ENCODE data around the gene SLC48A1. TPM values are rescaled to one million over a fixed set of nuclear protein-coding genes. Genes with fewer than 3 reads are reported as not detected.

The SLC48A1 gene
- total RNA-seq, 2 experiments from 2014 or later, result 7.0 to 8.1 TPM

- no peak for ATAC-seq
- POLR2A ChIA-PET, result no interaction called here
- H3K4me3 Mint-ChIP-seq, result no peak overlapping the region
- no peak for DNase-seq
- CTCF ChIA-PET, result interaction anchor here (3.0 kb wide), 1 partner anchor 9 kb away, joined by 15 read pairs; no protein-coding TSS in a partner anchor
- H3K36me3 Mint-ChIP-seq (ENCODE audit: low read depth), result no peaks in the 10 kb centered on the region
- H3K9me3 Mint-ChIP-seq (ENCODE audit: insufficient read depth), result no peaks in the 10 kb centered on the region
- H3K27ac Mint-ChIP-seq, result no peak overlapping the region
- peaks cover 7% of the 10 kb centered on the region for H3K27me3 Mint-ChIP-seq (ENCODE audit: low read depth)
- H3K4me1 Mint-ChIP-seq (ENCODE audit: low read depth), result peaks cover 15% of the 10 kb centered on the region
Observed at GRCh38 chr12:47750916-47751470, 22.0 kb upstream of the SLC48A1 start.

GRCh38 chr12:47751561-47751960 lies 21.5 kb upstream of the SLC48A1 start:
- POLR2A ChIA-PET, result no interaction called here
- H3K9me3 Mint-ChIP-seq (ENCODE audit: insufficient read depth), result no peaks in the 10 kb centered on the region
- H3K4me1 Mint-ChIP-seq (ENCODE audit: low read depth), result peaks cover 20% of the 10 kb centered on the region
- DNase-seq (no peak), ATAC-seq (no peak)
- no peaks in the 10 kb centered on the region for H3K36me3 Mint-ChIP-seq (ENCODE audit: low read depth)
- no peak overlapping the region for H3K27ac Mint-ChIP-seq
- no peak overlapping the region for H3K4me3 Mint-ChIP-seq
- CTCF ChIA-PET, result interaction anchor here (1.1 to 9.2 kb wide), 3 partner anchors 10 to 87 kb away, joined by 3 to 189 read pairs (median 15); partner anchors contain the start of gene SLC48A1
- H3K27me3 Mint-ChIP-seq (ENCODE audit: low read depth), result peaks cover 7% of the 10 kb centered on the region

GRCh38 chr12:47752121-47752520 lies 20.9 kb upstream of the SLC48A1 start:
- peaks cover 24% of the 10 kb centered on the region for H3K4me1 Mint-ChIP-seq (ENCODE audit: low read depth)
- H3K27me3 Mint-ChIP-seq (ENCODE audit: low read depth), result peaks cover 6% of the 10 kb centered on the region
- DNase-seq, result no peak
- no peak overlapping the region for H3K4me3 Mint-ChIP-seq
- peak overlapping the region; percentile 4 for H3K27ac Mint-ChIP-seq
- H3K36me3 Mint-ChIP-seq (ENCODE audit: low read depth), result no peaks in the 10 kb centered on the region
- ChIA-PET CTCF (interaction anchor here (1.1 to 9.2 kb wide), 3 partner anchors 10 to 87 kb away, joined by 3 to 189 read pairs (median 15); partner anchors contain the start of gene SLC48A1), POLR2A (no interaction called here)
- no peaks in the 10 kb centered on the region for H3K9me3 Mint-ChIP-seq (ENCODE audit: insufficient read depth)
- no peak for ATAC-seq

- Mint-ChIP-seq H3K9me3 (ENCODE audit: insufficient read depth) (no peaks in the 10 kb centered on the region), H3K4me1 (ENCODE audit: low read depth) (peaks cover 28% of the 10 kb centered on the region), H3K27me3 (ENCODE audit: low read depth) (peaks cover 6% of the 10 kb centered on the region), H3K36me3 (ENCODE audit: low read depth) (no peaks in the 10 kb centered on the region), H3K27ac (no peak overlapping the region), H3K4me3 (no peak overlapping the region)
- POLR2A ChIA-PET, result no interaction called here
- ATAC-seq (no peak), DNase-seq (no peak)
- CTCF ChIA-PET, result interaction anchor here (1.1 to 11.4 kb wide), 4 partner anchors 9 to 86 kb away, joined by 3 to 271 read pairs (median 102); partner anchors contain the start of gene SLC48A1
Observed at GRCh38 chr12:47752552-47752951, 20.5 kb upstream of the SLC48A1 start.

- ChIA-PET POLR2A (no interaction called here), CTCF (interaction anchor here (1.9 to 11.4 kb wide), 5 partner anchors 10 to 84 kb away, joined by 5 to 271 read pairs (median 17); partner anchors contain the start of gene SLC48A1)
- Mint-ChIP-seq H3K27ac (no peak overlapping the region), H3K4me3 (no peak overlapping the region), H3K9me3 (ENCODE audit: insufficient read depth) (no peaks in the 10 kb centered on the region), H3K27me3 (ENCODE audit: low read depth) (peaks cover 8% of the 10 kb centered on the region), H3K4me1 (ENCODE audit: low read depth) (peaks cover 28% of the 10 kb centered on the region), H3K36me3 (ENCODE audit: low read depth) (no peaks in the 10 kb centered on the region)
- no peak for DNase-seq
- ATAC-seq, result no peak
Observed at GRCh38 chr12:47753021-47754001, 19.7 kb upstream of the SLC48A1 start.

GRCh38 chr12:47754126-47754525 lies 18.9 kb upstream of the SLC48A1 start:
- H3K9me3 Mint-ChIP-seq (ENCODE audit: insufficient read depth), result no peaks in the 10 kb centered on the region
- no peak for ATAC-seq
- ChIA-PET CTCF (interaction anchor here (0.9 to 11.4 kb wide), 9 partner anchors 9 to 103 kb away, joined by 3 to 271 read pairs (median 11); partner anchors contain the start of genes RPAP3 and SLC48A1), POLR2A (interaction anchor here (0.6 to 2.0 kb wide), 2 partner anchors 22 to 65 kb away, joined by 3 to 5 read pairs; partner anchors contain the start of gene HDAC7)
- H3K4me1 Mint-ChIP-seq (ENCODE audit: low read depth), result peaks cover 30% of the 10 kb centered on the region
- no peak overlapping the region for H3K27ac Mint-ChIP-seq
- DNase-seq, result no peak
- peaks cover 4% of the 10 kb centered on the region for H3K27me3 Mint-ChIP-seq (ENCODE audit: low read depth)
- H3K4me3 Mint-ChIP-seq, result no peak overlapping the region
- H3K36me3 Mint-ChIP-seq (ENCODE audit: low read depth), result no peaks in the 10 kb centered on the region

- no peaks in the 10 kb centered on the region for H3K9me3 Mint-ChIP-seq (ENCODE audit: insufficient read depth)
- H3K4me3 Mint-ChIP-seq, result no peak overlapping the region
- H3K36me3 Mint-ChIP-seq (ENCODE audit: low read depth), result no peaks in the 10 kb centered on the region
- H3K4me1 Mint-ChIP-seq (ENCODE audit: low read depth), result peaks cover 38% of the 10 kb centered on the region
- no peak for ATAC-seq
- no peak for DNase-seq
- CTCF ChIA-PET, result interaction anchor here (0.9 to 11.4 kb wide), 17 partner anchors 8 to 209 kb away, joined by 3 to 271 read pairs (median 4); partner anchors contain the start of genes RPAP3, SLC48A1 and TMEM106C
- POLR2A ChIA-PET, result interaction anchor here (0.6 to 2.0 kb wide), 6 partner anchors 12 to 84 kb away, joined by 3 to 9 read pairs (median 5); partner anchors contain the start of gene HDAC7
- no peak overlapping the region for H3K27ac Mint-ChIP-seq
- H3K27me3 Mint-ChIP-seq (ENCODE audit: low read depth), result peaks cover 4% of the 10 kb centered on the region
Observed at GRCh38 chr12:47754881-47755280, 18.2 kb upstream of the SLC48A1 start.

GRCh38 chr12:47755655-47756562 lies 17.1 kb upstream of the SLC48A1 start:
- ATAC-seq (no peak), DNase-seq (no peak)
- H3K9me3 Mint-ChIP-seq (ENCODE audit: insufficient read depth), result no peaks in the 10 kb centered on the region
- peaks cover 38% of the 10 kb centered on the region for H3K4me1 Mint-ChIP-seq (ENCODE audit: low read depth)
- no peak overlapping the region for H3K4me3 Mint-ChIP-seq
- CTCF ChIA-PET, result interaction anchor here (1.0 to 11.4 kb wide), 16 partner anchors 13 to 208 kb away, joined by 3 to 271 read pairs (median 4); partner anchors contain the start of genes RPAP3, SLC48A1 and TMEM106C
- no peaks in the 10 kb centered on the region for H3K36me3 Mint-ChIP-seq (ENCODE audit: low read depth)
- H3K27me3 Mint-ChIP-seq (ENCODE audit: low read depth), result peaks cover 4% of the 10 kb centered on the region
- peak overlapping the region; percentile 5 for H3K27ac Mint-ChIP-seq
- POLR2A ChIA-PET, result interaction anchor here (0.6 to 2.0 kb wide), 6 partner anchors 11 to 108 kb away, joined by 3 to 9 read pairs (median 5); partner anchors contain the start of gene HDAC7

- H3K4me1 Mint-ChIP-seq (ENCODE audit: low read depth), result peaks cover 40% of the 10 kb centered on the region
- ChIA-PET POLR2A (interaction anchor here (0.7 to 1.6 kb wide), 2 partner anchors 9 to 15 kb away, joined by 3 to 5 read pairs; no protein-coding TSS in a partner anchor), CTCF (interaction anchor here (1.0 to 11.4 kb wide), 6 partner anchors 13 to 81 kb away, joined by 3 to 271 read pairs (median 17); partner anchors contain the start of gene SLC48A1)
- H3K27me3 Mint-ChIP-seq (ENCODE audit: low read depth), result peaks cover 4% of the 10 kb centered on the region
- ATAC-seq (no peak), DNase-seq (no peak)
- H3K9me3 Mint-ChIP-seq (ENCODE audit: insufficient read depth), result no peaks in the 10 kb centered on the region
- H3K27ac Mint-ChIP-seq, result no peak overlapping the region
- no peak overlapping the region for H3K4me3 Mint-ChIP-seq
- no peaks in the 10 kb centered on the region for H3K36me3 Mint-ChIP-seq (ENCODE audit: low read depth)
Observed at GRCh38 chr12:47757364-47757839, 15.6 kb upstream of the SLC48A1 start.

- H3K36me3 Mint-ChIP-seq (ENCODE audit: low read depth), result no peaks in the 10 kb centered on the region
- peaks cover 41% of the 10 kb centered on the region for H3K4me1 Mint-ChIP-seq (ENCODE audit: low read depth)
- ChIA-PET CTCF (interaction anchor here (0.7 to 11.4 kb wide), 9 partner anchors 12 to 726 kb away, joined by 3 to 271 read pairs (median 4); partner anchors contain the start of genes ENDOU and SLC48A1), POLR2A (interaction anchor here (0.5 to 1.6 kb wide), 3 partner anchors 9 to 1548 kb away, joined by 3 to 5 read pairs (median 3); no protein-coding TSS in a partner anchor)
- no peak overlapping the region for H3K27ac Mint-ChIP-seq
- no peaks in the 10 kb centered on the region for H3K9me3 Mint-ChIP-seq (ENCODE audit: insufficient read depth)
- ATAC-seq (no peak), DNase-seq (no peak)
- H3K27me3 Mint-ChIP-seq (ENCODE audit: low read depth), result peaks cover 4% of the 10 kb centered on the region
- H3K4me3 Mint-ChIP-seq, result peak overlapping the region; percentile 32
Observed at GRCh38 chr12:47757840-47758583, 15.0 kb upstream of the SLC48A1 start.
